GM19397 (cell line): ENCODE data around the gene DOLPP1.

Experiments
- ATAC-seq: cut with Tn5 transposase; IDR thresholded peaks from one replicate; pipeline ENCODE4 v1.9.1; 2021; ENCODE audit warnings: mild to moderate bottlenecking, moderate library complexity; ENCODE audit not compliant: unreplicated experiment

DOLPP1 gene

DNA sequence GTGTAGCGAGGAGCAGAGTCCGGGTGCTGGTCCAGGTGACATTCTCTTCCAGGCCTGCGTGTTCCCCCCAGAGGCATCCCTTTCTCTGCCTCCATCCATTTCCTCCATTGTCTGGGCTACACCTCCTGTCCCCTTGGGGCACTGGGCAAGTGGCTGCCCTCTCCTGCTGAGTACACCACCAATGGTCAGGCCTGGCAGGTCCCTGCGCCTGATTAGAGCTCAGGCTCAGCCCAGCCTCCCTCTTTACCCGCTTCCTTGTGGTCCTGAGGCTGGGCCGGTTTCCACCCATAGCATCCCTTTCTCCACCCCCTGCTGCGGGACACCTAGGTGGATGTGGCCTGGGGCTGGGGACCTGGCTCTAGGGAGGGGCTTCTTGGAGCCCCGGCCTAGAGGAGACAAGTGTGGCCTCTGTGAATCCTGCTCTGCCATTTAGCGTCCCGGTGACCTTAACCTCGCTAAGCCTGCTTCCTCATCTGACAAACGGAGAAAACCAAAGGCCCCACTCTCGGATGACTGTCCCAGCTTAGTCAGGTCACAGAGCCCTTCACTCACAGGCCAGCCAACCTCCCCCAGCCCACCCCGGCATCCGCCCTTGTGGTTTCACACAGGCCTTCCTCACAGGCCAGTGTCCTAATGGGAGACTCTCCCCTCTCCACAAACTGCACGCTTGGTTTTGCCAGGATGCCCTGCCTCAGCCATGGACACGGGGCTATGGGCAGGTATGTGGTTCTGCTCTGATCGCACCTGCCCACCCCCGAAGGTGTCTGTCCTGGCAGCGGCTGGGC, 12.9 kb downstream of the DOLPP1 start:
- ATAC-seq, result no peak

DNA sequence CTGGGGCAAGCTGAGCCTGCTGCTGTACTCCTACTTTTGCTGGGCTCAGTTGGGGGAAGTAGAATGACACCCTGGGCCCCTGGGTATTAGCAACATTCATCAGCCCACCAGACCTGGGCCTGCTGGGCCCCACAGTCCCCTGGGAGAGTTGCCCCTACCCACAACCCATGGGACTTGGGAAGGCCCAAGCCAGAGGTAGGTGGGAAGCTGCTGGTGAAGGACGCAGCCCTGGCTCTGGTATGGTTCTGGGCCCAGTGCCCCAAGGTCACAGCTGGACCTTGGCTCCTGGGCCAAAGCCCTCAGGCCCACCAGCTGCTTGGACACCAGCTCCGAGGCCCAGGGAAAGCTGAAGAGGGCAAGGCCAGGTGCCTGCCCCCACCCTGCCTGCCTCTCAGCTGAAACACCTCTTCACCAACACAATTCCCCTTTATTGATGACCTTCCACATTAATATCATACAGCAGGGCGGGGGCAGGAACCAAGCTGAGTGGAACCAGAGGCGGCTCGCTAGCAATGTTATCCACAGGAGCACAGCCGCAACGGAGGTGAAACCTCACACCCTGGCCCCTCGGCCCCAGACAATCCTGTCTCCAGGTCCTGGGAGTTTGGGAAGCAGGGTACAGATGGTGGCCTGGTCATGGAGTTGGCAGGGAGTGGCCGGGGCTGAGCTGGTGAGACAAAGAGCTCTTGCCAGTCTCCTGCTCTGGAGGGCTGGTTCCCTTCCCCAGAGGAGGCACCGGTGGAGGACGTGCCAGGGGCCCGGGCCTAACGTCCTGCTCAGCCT, 13.7 kb downstream of the DOLPP1 start:
- no peak for ATAC-seq

- ATAC-seq, result no peak
Measured at GRCh38 chr9:129095170-129095667, 14.3 kb downstream of the DOLPP1 start.

DNA sequence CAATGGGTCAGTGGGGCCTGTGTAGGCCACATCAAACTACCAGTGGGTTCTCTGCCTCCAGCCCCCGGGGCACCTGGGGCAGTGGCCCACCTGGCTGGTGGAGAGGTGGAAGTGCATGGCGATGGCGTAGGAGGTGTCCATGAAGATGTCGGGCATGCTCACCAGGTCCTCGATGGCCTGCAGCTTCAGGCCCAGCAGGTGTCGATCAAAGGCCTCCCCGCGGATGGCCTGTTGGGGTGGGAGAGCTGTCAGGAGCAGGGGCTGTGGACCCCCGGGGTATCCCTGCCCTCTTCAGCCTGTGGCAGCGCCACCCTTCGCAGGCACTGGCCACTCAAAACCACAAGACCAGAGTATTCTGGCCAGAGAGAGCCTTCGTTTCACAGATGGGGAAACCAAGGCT, 15.0 kb downstream of the DOLPP1 start:
- no peak for ATAC-seq

DNA sequence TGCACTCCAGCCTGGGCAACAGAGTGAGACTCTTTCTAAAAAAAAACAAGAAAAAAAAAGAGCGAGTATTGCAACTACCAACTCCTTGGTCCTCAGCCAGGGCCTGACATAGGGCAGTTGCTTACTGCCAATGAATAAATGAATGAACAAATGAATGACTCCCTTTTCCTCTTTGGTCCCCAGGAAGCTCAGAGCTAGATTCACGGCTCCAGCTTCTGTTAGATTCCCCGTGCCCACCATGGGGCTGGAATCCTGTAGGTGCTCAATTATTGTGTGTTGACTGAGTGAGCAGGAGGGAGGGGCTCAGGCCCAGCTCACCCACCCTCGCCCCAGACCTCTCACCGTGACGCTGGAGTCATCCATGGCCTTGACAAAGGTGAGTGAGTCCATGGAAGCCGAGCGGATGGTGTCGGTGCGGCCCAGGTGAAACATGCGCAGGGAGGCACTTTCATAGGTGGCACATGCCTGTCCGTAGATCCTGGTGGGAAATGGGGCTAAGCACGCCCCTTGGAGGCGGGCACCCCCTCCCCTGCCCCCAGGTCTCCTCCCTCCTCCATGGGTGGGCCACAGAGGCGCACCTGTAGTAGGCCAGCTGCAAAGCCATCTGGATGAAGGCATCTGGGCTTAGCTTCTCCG, 16.9 kb downstream of the DOLPP1 start:
- ATAC-seq, result no peak

- no peak for ATAC-seq
Measured at GRCh38 chr9:129098328-129098727, 17.4 kb downstream of the DOLPP1 start.

- no peak for ATAC-seq
Measured at GRCh38 chr9:129100383-129101169, 19.7 kb downstream of the DOLPP1 start.

DNA sequence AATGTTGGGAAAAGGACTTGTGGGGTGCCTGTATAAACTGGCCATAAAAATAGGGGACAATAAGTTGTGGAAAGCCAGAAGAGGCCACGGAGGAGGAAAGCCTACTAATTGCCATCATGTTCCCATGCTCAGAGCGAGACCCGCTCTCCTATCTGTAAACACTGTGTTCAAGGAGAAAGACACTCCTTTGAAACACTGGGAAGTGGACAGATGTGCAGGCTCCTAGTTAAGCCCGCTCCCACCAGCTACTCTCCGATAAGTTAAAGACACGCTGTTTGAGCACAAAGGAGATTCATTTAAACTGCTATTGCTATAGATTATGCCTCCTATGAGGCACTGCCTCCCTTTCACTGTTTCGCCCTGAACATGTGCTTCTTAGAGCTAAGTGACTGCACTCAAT, 20.4 kb downstream of the DOLPP1 start:
- no peak for ATAC-seq

DNA sequence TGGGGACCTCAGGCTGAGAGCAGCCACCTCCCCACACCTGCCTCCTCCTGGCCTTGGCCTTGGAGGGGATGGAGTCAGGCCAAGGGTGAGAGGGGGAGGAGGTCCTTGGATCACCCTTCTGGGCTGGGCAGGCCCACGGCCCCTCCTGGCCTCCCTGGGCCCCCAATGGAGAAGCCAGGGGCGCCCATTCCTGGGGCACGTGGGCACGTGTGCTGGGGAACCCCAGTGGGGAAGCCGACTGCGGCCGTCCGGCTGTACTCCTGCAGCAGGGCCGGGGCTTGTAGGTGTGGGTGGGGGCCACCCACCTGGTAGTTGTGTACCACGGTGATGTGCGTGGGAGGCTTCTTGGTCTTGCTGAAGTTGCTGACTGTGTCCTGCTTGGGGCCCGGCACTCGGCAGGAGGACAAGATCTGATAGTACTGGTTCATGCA, 21.2 kb downstream of the DOLPP1 start:
- ATAC-seq, result no peak

DNA sequence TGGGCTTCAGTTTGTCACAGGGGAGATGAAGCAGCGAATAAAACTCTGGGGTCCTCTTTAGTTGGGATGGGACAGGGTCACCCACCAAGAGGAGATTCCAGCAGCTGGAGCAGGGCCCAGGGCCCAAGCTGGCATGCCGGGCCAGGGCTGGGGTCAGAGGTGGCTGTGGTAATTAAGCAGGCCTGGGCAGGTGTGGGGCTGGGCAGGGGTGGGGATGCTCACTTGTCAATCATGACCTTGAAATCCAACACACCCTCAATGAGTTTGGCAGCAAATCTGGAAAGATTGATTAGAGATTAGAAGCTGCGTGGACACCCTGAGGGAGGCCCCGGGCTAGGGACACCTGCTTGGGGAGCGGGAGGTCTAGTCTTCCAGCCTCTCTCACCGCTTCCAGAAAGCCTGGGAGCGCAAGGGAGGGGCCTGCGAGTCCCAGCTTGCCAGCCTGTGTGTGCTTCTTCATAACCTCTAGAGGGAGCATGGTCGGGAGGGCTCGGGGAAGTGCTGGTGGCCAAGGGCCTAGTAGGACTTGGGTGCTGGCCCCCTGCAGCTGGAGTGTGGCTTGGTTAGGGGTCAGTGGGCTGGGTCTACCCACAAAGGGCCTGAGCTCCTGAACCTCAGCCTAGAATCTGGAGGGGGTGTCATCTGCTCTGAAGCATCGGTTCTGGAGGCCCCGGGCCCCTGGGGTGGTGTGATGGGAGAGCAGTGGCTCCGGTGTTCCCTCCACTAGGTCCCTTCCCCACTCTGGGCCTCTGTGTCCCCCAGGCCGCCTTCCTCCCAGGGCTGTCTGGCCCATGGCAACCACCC, 22.1 kb downstream of the DOLPP1 start:
- no peak for ATAC-seq

DNA sequence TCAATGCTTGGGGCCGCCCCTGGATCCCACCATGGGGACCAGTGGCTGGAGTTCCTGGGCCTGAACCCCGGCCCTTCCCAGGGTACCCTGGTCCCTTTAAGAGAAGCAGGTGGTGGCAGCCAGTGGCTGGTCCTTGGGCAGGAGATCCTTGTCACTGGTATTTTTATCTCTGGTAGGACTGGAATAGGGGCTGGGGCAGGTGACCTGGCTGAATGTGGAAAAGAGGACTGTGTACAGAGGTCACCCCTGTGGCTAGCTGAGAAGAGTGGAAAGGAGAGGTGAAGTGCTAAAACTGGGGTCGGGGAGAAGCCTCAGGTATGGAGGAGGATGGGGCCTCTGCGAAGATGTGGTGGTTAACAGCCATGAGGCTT, 22.7 kb downstream of the DOLPP1 start:
- no peak for ATAC-seq

GRCh38 chr9:129104051-129104450, 23.1 kb downstream of the DOLPP1 start:
- ATAC-seq, result no peak

GRCh38 chr9:129105857-129106694, 25.2 kb downstream of the DOLPP1 start:
- ATAC-seq, result no peak

- no peak for ATAC-seq
Measured at GRCh38 chr9:129107651-129108050, 26.7 kb downstream of the DOLPP1 start.

DNA sequence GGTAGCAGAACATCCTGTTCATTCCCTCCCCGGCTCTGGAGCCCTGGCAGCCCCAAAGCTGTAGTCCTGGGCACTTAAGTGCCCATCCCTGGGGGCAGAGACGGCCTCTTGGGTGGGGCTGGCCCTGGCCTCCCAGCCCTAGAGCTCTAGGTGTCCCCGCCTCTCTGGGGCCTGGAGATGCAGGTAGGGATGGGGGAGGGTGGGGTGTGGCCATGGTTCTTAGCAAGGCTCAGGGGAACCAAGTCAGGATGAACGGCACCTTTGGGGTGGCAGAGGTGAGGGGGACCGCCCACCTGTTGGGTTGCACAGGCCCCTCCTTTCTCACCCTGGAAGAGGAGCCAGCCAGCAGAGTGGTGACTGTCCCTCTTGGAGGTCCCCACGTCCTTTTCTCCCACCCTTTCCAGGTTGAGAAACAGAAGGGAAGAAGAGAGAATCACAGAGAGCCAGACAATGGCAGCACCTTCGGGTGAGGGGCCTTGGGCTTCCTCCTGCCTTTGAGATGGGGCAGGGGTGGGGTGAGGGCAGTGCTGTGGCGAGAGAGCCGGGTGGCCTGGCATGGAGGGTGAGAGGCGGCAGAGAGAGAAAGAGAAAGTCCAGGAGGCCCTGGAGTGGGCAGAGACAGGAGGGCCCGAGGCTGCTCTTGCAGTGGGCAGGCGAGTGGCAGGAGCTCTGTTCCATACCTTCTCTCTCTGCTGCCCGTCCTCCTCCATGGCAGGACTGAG, 27.3 kb downstream of the DOLPP1 start:
- no peak for ATAC-seq

DNA sequence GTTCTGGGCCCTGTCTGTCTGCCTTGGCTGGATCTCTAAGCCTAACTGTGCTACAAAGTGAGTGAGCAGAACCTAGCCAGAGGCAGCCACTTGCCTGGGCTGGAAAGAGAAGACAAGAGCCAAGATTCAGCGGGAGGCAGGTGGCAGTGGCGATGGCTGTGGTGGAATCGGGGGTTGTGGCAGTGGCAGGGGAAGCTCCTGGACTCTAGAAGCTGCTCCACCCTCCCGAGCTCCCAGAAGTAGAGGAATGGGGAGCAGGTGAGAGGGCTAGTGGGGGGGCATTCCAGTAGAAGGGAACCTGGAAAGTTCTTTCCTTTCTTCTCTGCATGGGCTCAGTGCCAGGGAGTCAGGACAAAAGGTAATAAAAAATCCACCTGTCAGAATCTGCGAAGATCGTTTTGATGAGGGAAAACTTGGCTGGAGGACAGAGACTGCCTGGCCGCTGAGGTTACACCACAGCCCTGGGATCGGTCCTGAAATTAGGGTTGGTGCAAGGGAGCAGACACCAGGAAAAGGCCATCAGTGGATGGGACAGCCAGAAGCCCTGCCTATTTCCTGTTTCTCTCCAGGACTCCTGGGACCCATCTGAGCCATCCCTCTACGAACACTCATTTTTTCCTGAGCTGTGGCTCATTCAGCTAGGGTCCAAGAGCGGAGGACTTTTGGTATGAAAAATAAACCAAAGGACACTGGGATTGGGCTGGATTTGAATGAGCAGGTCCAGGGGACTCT, 28.1 kb downstream of the DOLPP1 start:
- no peak for ATAC-seq

- no peak for ATAC-seq
Measured at GRCh38 chr9:129109537-129109903, 28.6 kb downstream of the DOLPP1 start.
